HEK293 (cell line): Measurements from ENCODE around the gene VASN.

ENCODE experiments used
- MZF1 ChIP-seq: fragments of 450-650 bp; formaldehyde crosslinking; IDR thresholded peaks from 2 replicates; pipeline ENCODE4 v1.5.1; 2017; ENCODE audit warnings: missing biosample characterization, missing genetic modification characterization, borderline replicate concordance
- ZBTB17 ChIP-seq: fragments of 450-650 bp; formaldehyde crosslinking; IDR thresholded peaks from 2 replicates; pipeline ENCODE4 v1.5.1; 2016; ENCODE audit warnings: missing biosample characterization, missing genetic modification characterization
- ZNF138 ChIP-seq: fragments of 450-650 bp; formaldehyde crosslinking; IDR thresholded peaks from 2 replicates; pipeline ENCODE4 v1.5.1; 2016; ENCODE audit warnings: missing biosample characterization, missing genetic modification characterization, borderline replicate concordance
- ZNF311 ChIP-seq: fragments of 450-650 bp; formaldehyde crosslinking; IDR thresholded peaks from 2 replicates; pipeline ENCODE4 v1.5.1; 2017; ENCODE audit warnings: missing biosample characterization, missing genetic modification characterization, borderline replicate concordance
- ZNF423 ChIP-seq: fragments of 450-650 bp; formaldehyde crosslinking; IDR thresholded peaks from 2 replicates; pipeline ENCODE4 v1.5.1; 2016; ENCODE audit warnings: missing biosample characterization, missing genetic modification characterization
- ZNF596 ChIP-seq: fragments of 450-650 bp; IDR thresholded peaks from 2 replicates; pipeline ENCODE4 v1.5.0; 2018; ENCODE audit warnings: missing biosample characterization, mild to moderate bottlenecking, missing genetic modification characterization, moderate library complexity
- ZSCAN16 ChIP-seq: fragments of 450-650 bp; formaldehyde crosslinking; IDR thresholded peaks from 2 replicates; pipeline ENCODE4 v1.5.1; 2016; ENCODE audit warnings: missing biosample characterization, missing genetic modification characterization
- ZXDB ChIP-seq: fragments of 450-650 bp; formaldehyde crosslinking; IDR thresholded peaks from 2 replicates; pipeline ENCODE4 v1.5.1; 2016; ENCODE audit warnings: missing biosample characterization, missing genetic modification characterization
- TF ChIP-seq, protein P1 (sequence below): fragments of 450-650 bp; formaldehyde crosslinking; optimal IDR thresholded peaks from 2 replicates; pipeline ENCODE3; 2016; ENCODE audit warnings: missing biosample characterization, mild to moderate bottlenecking, missing genetic modification characterization
- TF ChIP-seq, protein P2 (sequence below): fragments of 450-650 bp; formaldehyde crosslinking; IDR thresholded peaks from 2 replicates; pipeline ENCODE4 v1.5.1; 2016; ENCODE audit warnings: missing biosample characterization, missing genetic modification characterization
- TF ChIP-seq, protein P3 (sequence below): fragments of 450-650 bp; formaldehyde crosslinking; IDR thresholded peaks from 2 replicates; pipeline ENCODE4 v1.5.1; 2016; ENCODE audit warnings: missing biosample characterization, missing genetic modification characterization

DNA sequence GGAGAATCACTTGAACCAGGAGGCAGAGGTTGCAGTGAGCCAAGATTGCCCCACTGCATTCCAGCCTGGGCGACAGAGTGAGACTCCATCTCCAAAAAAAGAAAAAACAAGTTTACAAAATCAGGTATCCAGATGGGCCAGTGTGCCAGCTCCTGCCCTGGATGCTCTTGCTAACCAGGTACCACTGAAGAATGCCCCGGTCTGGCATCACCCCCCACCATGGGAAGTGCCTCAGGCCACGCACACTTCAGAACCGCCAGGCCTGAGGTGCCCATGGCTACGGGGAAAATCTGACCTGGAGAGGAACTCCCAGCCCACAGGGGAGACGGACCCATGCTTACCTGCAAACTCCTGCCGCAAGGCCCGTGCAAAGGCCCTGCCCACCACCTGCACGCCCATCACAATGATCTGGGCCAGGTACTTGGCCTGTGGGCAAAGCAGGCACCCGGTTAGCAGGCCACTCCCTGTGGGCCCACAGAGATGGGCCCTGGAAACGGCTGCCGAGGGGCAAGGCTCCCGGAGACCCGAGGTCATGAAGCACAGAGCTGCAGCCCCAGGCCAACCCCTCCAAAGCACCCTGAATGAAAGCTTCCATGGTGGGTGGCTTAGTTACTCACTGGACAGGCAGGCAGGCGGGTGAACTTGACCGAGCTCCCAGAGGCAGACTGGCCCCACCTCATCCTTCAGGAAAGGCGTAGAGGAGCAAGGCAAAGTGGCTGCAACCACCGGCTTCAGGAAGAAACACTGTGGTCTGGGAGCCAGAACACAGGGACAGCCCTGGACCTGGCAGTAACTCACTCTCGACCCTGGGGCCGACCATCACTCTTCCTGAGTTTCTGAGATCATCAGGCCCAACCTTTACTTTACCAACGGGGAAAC is 28.5 kb upstream of the VASN start:
- no peak for TF ChIP-seq ZNF138
- TF ChIP-seq ZSCAN16 (tag by site-specific recombination) = no peak
- TF ChIP-seq ZNF311 = no peak
- TF ChIP-seq, protein P1, sequence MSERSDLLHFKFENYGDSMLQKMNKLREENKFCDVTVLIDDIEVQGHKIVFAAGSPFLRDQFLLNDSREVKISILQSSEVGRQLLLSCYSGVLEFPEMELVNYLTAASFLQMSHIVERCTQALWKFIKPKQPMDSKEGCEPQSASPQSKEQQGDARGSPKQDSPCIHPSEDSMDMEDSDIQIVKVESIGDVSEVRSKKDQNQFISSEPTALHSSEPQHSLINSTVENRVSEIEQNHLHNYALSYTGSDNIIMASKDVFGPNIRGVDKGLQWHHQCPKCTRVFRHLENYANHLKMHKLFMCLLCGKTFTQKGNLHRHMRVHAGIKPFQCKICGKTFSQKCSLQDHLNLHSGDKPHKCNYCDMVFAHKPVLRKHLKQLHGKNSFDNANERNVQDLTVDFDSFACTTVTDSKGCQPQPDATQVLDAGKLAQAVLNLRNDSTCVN (tag by site-specific recombination) = no peak
- no peak for TF ChIP-seq ZNF423
- TF ChIP-seq, protein P2, sequence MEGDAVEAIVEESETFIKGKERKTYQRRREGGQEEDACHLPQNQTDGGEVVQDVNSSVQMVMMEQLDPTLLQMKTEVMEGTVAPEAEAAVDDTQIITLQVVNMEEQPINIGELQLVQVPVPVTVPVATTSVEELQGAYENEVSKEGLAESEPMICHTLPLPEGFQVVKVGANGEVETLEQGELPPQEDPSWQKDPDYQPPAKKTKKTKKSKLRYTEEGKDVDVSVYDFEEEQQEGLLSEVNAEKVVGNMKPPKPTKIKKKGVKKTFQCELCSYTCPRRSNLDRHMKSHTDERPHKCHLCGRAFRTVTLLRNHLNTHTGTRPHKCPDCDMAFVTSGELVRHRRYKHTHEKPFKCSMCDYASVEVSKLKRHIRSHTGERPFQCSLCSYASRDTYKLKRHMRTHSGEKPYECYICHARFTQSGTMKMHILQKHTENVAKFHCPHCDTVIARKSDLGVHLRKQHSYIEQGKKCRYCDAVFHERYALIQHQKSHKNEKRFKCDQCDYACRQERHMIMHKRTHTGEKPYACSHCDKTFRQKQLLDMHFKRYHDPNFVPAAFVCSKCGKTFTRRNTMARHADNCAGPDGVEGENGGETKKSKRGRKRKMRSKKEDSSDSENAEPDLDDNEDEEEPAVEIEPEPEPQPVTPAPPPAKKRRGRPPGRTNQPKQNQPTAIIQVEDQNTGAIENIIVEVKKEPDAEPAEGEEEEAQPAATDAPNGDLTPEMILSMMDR = no peak
- TF ChIP-seq MZF1 (tag by site-specific recombination) = no peak
- TF ChIP-seq ZXDB (tag by site-specific recombination) = no peak
- no peak for TF ChIP-seq ZBTB17 (tag by site-specific recombination)
- TF ChIP-seq, protein P3, sequence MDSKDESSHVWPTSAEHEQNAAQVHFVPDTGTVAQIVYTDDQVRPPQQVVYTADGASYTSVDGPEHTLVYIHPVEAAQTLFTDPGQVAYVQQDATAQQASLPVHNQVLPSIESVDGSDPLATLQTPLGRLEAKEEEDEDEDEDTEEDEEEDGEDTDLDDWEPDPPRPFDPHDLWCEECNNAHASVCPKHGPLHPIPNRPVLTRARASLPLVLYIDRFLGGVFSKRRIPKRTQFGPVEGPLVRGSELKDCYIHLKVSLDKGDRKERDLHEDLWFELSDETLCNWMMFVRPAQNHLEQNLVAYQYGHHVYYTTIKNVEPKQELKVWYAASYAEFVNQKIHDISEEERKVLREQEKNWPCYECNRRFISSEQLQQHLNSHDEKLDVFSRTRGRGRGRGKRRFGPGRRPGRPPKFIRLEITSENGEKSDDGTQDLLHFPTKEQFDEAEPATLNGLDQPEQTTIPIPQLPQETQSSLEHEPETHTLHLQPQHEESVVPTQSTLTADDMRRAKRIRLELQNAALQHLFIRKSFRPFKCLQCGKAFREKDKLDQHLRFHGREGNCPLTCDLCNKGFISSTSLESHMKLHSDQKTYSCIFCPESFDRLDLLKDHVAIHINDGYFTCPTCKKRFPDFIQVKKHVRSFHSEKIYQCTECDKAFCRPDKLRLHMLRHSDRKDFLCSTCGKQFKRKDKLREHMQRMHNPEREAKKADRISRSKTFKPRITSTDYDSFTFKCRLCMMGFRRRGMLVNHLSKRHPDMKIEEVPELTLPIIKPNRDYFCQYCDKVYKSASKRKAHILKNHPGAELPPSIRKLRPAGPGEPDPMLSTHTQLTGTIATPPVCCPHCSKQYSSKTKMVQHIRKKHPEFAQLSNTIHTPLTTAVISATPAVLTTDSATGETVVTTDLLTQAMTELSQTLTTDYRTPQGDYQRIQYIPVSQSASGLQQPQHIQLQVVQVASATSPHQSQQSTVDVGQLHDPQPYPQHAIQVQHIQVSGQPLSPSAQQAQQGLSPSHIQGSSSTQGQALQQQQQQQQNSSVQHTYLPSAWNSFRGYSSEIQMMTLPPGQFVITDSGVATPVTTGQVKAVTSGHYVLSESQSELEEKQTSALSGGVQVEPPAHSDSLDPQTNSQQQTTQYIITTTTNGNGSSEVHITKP (tag by site-specific recombination) = no peak
- no peak for TF ChIP-seq ZNF596 (tag by site-specific recombination)
